ENCODE measurements around the gene TAOK3.

Gene TAOK3

GRCh38 chr12:118302053-118302452 is 70.7 kb downstream of the TAOK3 start:
- H3K9me3 ChIP-seq (replicated peaks; ENCODE audit: insufficient read depth, low read length), result no peaks in the 10 kb centered on the region
- no peaks in the 10 kb centered on the region for H4K20me1 ChIP-seq (ENCODE audit: insufficient read depth, low read length)
- TF ChIP-seq EZH2phosphoT487 (IDR thresholded peaks at IDR 0.05; ENCODE audit: low read length) (no peak), EZH2 (optimal IDR thresholded peaks at IDR 0.05; ENCODE audit: low read depth, low read length) (no peak), CTCF (IDR thresholded peaks at IDR 0.05; ENCODE audit: low read length) (no peak)
- no peaks in the 10 kb centered on the region for H3K4me1 ChIP-seq (ENCODE audit: low read length)
- H2AFZ ChIP-seq (ENCODE audit: low read length), result no peak overlapping the region
- H3K36me3 ChIP-seq (replicated peaks; ENCODE audit: insufficient read depth, low read length), result no peaks in the 10 kb centered on the region
- H3K79me2 ChIP-seq (ENCODE audit: low read length), result no peaks in the 10 kb centered on the region
- no peaks in the 10 kb centered on the region for H3K27me3 ChIP-seq (replicated peaks; ENCODE audit: insufficient read depth, low read length)
- no peaks in the 10 kb centered on the region for H3K9me2 ChIP-seq (replicated peaks; ENCODE audit: insufficient read depth, low read length)
- no peaks in the 10 kb centered on the region for H3F3A ChIP-seq (ENCODE audit: insufficient read depth, low read length)
- no peak for DNase-seq
- no peak overlapping the region for H3K4me2 ChIP-seq (ENCODE audit: low read depth, low read length)
- H3K9ac ChIP-seq (ENCODE audit: low read length), result no peak overlapping the region
- no peak overlapping the region for H3K27ac ChIP-seq (ENCODE audit: low read length)
- no peak overlapping the region for H3K4me3 ChIP-seq (ENCODE audit: low read length)

GRCh38 chr12:118299791-118300460 is 72.8 kb downstream of the TAOK3 start:
- Histone ChIP-seq H4K20me1 (ENCODE audit: insufficient read depth, low read length) (no peaks in the 10 kb centered on the region), H3K9me3 (replicated peaks; ENCODE audit: insufficient read depth, low read length) (no peaks in the 10 kb centered on the region), H3F3A (ENCODE audit: insufficient read depth, low read length) (no peaks in the 10 kb centered on the region), H3K27ac (ENCODE audit: low read length) (no peak overlapping the region), H3K27me3 (replicated peaks; ENCODE audit: insufficient read depth, low read length) (no peaks in the 10 kb centered on the region), H3K4me3 (ENCODE audit: low read length) (no peak overlapping the region), H3K4me2 (ENCODE audit: low read depth, low read length) (no peak overlapping the region), H3K79me2 (ENCODE audit: low read length) (no peaks in the 10 kb centered on the region), H3K9me2 (replicated peaks; ENCODE audit: insufficient read depth, low read length) (no peaks in the 10 kb centered on the region), H2AFZ (ENCODE audit: low read length) (no peak overlapping the region), H3K36me3 (replicated peaks; ENCODE audit: insufficient read depth, low read length) (no peaks in the 10 kb centered on the region), H3K4me1 (ENCODE audit: low read length) (no peaks in the 10 kb centered on the region), H3K9ac (ENCODE audit: low read length) (no peak overlapping the region)
- TF ChIP-seq CTCF (IDR thresholded peaks at IDR 0.05; ENCODE audit: low read length) (no peak), EZH2 (optimal IDR thresholded peaks at IDR 0.05; ENCODE audit: low read depth, low read length) (no peak), EZH2phosphoT487 (IDR thresholded peaks at IDR 0.05; ENCODE audit: low read length) (no peak)
- DNase-seq, result no peak

GRCh38 chr12:118297284-118297683 is 75.4 kb downstream of the TAOK3 start:
- no peak overlapping the region for H3K27ac ChIP-seq (ENCODE audit: low read length)
- DNase-seq, result no peak
- no peaks in the 10 kb centered on the region for H3F3A ChIP-seq (ENCODE audit: insufficient read depth, low read length)
- no peaks in the 10 kb centered on the region for H3K9me3 ChIP-seq (replicated peaks; ENCODE audit: insufficient read depth, low read length)
- H2AFZ ChIP-seq (ENCODE audit: low read length), result no peak overlapping the region
- H3K36me3 ChIP-seq (replicated peaks; ENCODE audit: insufficient read depth, low read length), result no peaks in the 10 kb centered on the region
- H3K9ac ChIP-seq (ENCODE audit: low read length), result no peak overlapping the region
- H3K9me2 ChIP-seq (replicated peaks; ENCODE audit: insufficient read depth, low read length), result no peaks in the 10 kb centered on the region
- no peak overlapping the region for H3K4me2 ChIP-seq (ENCODE audit: low read depth, low read length)
- no peak overlapping the region for H3K4me3 ChIP-seq (ENCODE audit: low read length)
- H3K4me1 ChIP-seq (ENCODE audit: low read length), result no peaks in the 10 kb centered on the region
- no peak for TF ChIP-seq EZH2 (optimal IDR thresholded peaks at IDR 0.05; ENCODE audit: low read depth, low read length)
- TF ChIP-seq CTCF (IDR thresholded peaks at IDR 0.05; ENCODE audit: low read length), result no peak
- no peak for TF ChIP-seq EZH2phosphoT487 (IDR thresholded peaks at IDR 0.05; ENCODE audit: low read length)
- H3K27me3 ChIP-seq (replicated peaks; ENCODE audit: insufficient read depth, low read length), result no peaks in the 10 kb centered on the region
- H4K20me1 ChIP-seq (ENCODE audit: insufficient read depth, low read length), result no peaks in the 10 kb centered on the region
- H3K79me2 ChIP-seq (ENCODE audit: low read length), result no peaks in the 10 kb centered on the region
